ENCODE data around the gene BID. TPM values are rescaled to one million over a fixed set of nuclear protein-coding genes. Genes with fewer than 3 reads are reported as not detected.
"Not testable (repeated sequence)": the region's sequence is repeated elsewhere in the genome, so short reads cannot be mapped to it uniquely, and the experiment has no call there.

The BID gene
- total RNA-seq, 2 donors from 2014 or later, result 20.1 to 24.4 TPM

GRCh38 chr22:17698948-17699347 lies 75.3 kb downstream of the BID start:
- Mint-ChIP-seq H3K4me1 (peaks cover 8% of the 10 kb centered on the region), H3K4me3 (no peak overlapping the region), H3K27me3 (ENCODE audit: insufficient read depth) (no peaks in the 10 kb centered on the region), H3K36me3 (ENCODE audit: low read depth) (peaks cover 26% of the 10 kb centered on the region), H3K9me3 (no peaks in the 10 kb centered on the region), H3K27ac (no peak overlapping the region)
- Histone ChIP-seq H3K27ac (ENCODE audit: low read depth, low read length) (no peak overlapping the region), H3K9ac (ENCODE audit: extremely low read depth, low read length, poor library complexity, severe bottlenecking) (no peak overlapping the region), H3K4me1 (ENCODE audit: control insufficient read depth, insufficient read depth, low read length) (no peaks in the 10 kb centered on the region), H3K36me3 (ENCODE audit: control insufficient read depth, insufficient read depth, low read length) (peaks cover 37% of the 10 kb centered on the region), H3K4me3 (ENCODE audit: low read length) (no peak overlapping the region), H3K27me3 (ENCODE audit: control insufficient read depth, insufficient read depth, low read length, poor library complexity, severe bottlenecking) (no peaks in the 10 kb centered on the region), H3K9me3 (ENCODE audit: control insufficient read depth, low read length) (no peaks in the 10 kb centered on the region)
- no peak for DNase-seq
- no peak for TF ChIP-seq CTCF (conservative IDR thresholded peaks at IDR 0.05)

GRCh38 chr22:17698276-17698675 lies 76.0 kb downstream of the BID start:
- not testable (repeated sequence) for H3K4me1 ChIP-seq (ENCODE audit: control insufficient read depth, insufficient read depth, low read length); H3K27ac Mint-ChIP-seq; H3K27me3 Mint-ChIP-seq (ENCODE audit: insufficient read depth); DNase-seq; H3K4me1 Mint-ChIP-seq; H3K4me3 ChIP-seq (ENCODE audit: low read length); H3K27me3 ChIP-seq (ENCODE audit: control insufficient read depth, insufficient read depth, low read length, poor library complexity, severe bottlenecking); H3K9me3 Mint-ChIP-seq; H3K9me3 ChIP-seq (ENCODE audit: control insufficient read depth, low read length); H3K4me3 Mint-ChIP-seq; H3K9ac ChIP-seq (ENCODE audit: extremely low read depth, low read length, poor library complexity, severe bottlenecking); H3K27ac ChIP-seq (ENCODE audit: low read depth, low read length)
- peaks cover 30% of the 10 kb centered on the region for H3K36me3 ChIP-seq (ENCODE audit: control insufficient read depth, insufficient read depth, low read length)
- WGBS, 2 experiments (ENCODE audit: insufficient coverage in 1 of 2, insufficient read length in 1 of 2), result 80 to 98% methylated on average over 1 to 3 of the region's 3 CpGs
- H3K36me3 Mint-ChIP-seq (ENCODE audit: low read depth), result peaks cover 21% of the 10 kb centered on the region

GRCh38 chr22:17697196-17697595 lies 77.1 kb downstream of the BID start:
- H3K36me3 Mint-ChIP-seq (ENCODE audit: low read depth), result peaks cover 21% of the 10 kb centered on the region
- not testable (repeated sequence) for H3K9ac ChIP-seq (ENCODE audit: extremely low read depth, low read length, poor library complexity, severe bottlenecking); H3K27me3 Mint-ChIP-seq (ENCODE audit: insufficient read depth); H3K4me1 ChIP-seq (ENCODE audit: control insufficient read depth, insufficient read depth, low read length); H3K9me3 ChIP-seq (ENCODE audit: control insufficient read depth, low read length); H3K27ac ChIP-seq (ENCODE audit: low read depth, low read length); DNase-seq; H3K27ac Mint-ChIP-seq; H3K9me3 Mint-ChIP-seq; H3K4me1 Mint-ChIP-seq; H3K4me3 Mint-ChIP-seq; H3K27me3 ChIP-seq (ENCODE audit: control insufficient read depth, insufficient read depth, low read length, poor library complexity, severe bottlenecking); H3K4me3 ChIP-seq (ENCODE audit: low read length)
- WGBS, 2 experiments (ENCODE audit: insufficient coverage in 1 of 2, insufficient read length in 1 of 2), result 89 to 95% methylated on average over 5 to 9 of the region's 10 CpGs
- peaks cover 19% of the 10 kb centered on the region for H3K36me3 ChIP-seq (ENCODE audit: control insufficient read depth, insufficient read depth, low read length)

GRCh38 chr22:17695986-17696385 lies 78.3 kb downstream of the BID start:
- Mint-ChIP-seq H3K4me3 (no peak overlapping the region), H3K36me3 (ENCODE audit: low read depth) (peaks cover 24% of the 10 kb centered on the region), H3K9me3 (no peaks in the 10 kb centered on the region), H3K4me1 (peaks cover 8% of the 10 kb centered on the region), H3K27ac (no peak overlapping the region), H3K27me3 (ENCODE audit: insufficient read depth) (no peaks in the 10 kb centered on the region)
- peaks cover 18% of the 10 kb centered on the region for H3K36me3 ChIP-seq (ENCODE audit: control insufficient read depth, insufficient read depth, low read length)
- H3K9ac ChIP-seq (ENCODE audit: extremely low read depth, low read length, poor library complexity, severe bottlenecking), result no peak overlapping the region
- H3K9me3 ChIP-seq (ENCODE audit: control insufficient read depth, low read length), result no peaks in the 10 kb centered on the region
- 90 to 94% methylated on average over 5 of the region's 5 CpGs for WGBS, 2 experiments (ENCODE audit: insufficient coverage in 1 of 2, insufficient read length in 1 of 2)
- H3K4me1 ChIP-seq (ENCODE audit: control insufficient read depth, insufficient read depth, low read length), result no peaks in the 10 kb centered on the region
- no peak overlapping the region for H3K4me3 ChIP-seq (ENCODE audit: low read length)
- no peak for TF ChIP-seq CTCF (conservative IDR thresholded peaks at IDR 0.05)
- no peak overlapping the region for H3K27ac ChIP-seq (ENCODE audit: low read depth, low read length)
- H3K27me3 ChIP-seq (ENCODE audit: control insufficient read depth, insufficient read depth, low read length, poor library complexity, severe bottlenecking), result no peaks in the 10 kb centered on the region
- DNase-seq, result no peak
